Naive thymus-derived CD4-positive, alpha-beta T cell (primary cell): Measurements from ENCODE around the gene ZNF280C. TPM values are rescaled to one million over a fixed set of nuclear protein-coding genes. Genes with fewer than 3 reads are reported as not detected.
A peak's percentile ranks its signal among the peaks of the same experiment; 100 is the strongest.
"Not testable (repeated sequence)": the region's sequence is repeated elsewhere in the genome, so short reads cannot be mapped to it uniquely, and the experiment has no call there.

Experiments used
- ATAC-seq: fragments of 150-1000 bp; cut with Tn5 transposase; 2 replicates; pipeline ENCODE4 v1.10.0; 2021; ENCODE audit warnings: mild to moderate bottlenecking, moderate library complexity
- CTCF ChIA-PET: fragments of 350-600 bp; sonication (Branson Sonifier 250); formaldehyde crosslinking; loops from one replicate; lab custom pipeline; 2021; ENCODE audit warnings: antibody characterized with exemption; lab: Charles Lee
- POLR2A ChIA-PET: fragments of 350-600 bp; sonication (Branson Sonifier 250); formaldehyde crosslinking; loops from one replicate; lab custom pipeline; 2021; ENCODE audit warnings: antibody characterized with exemption, inconsistent platforms; lab: Charles Lee
- DNase-seq, 9 donors: peaks; one replicate each; pipeline versions ENCODE4 v3.0.0 to v3.0.0-alpha.2; 2020 to 2022; ENCODE audit warnings: mixed read lengths in 1 of 9
- H3K27ac ChIP-seq: one replicate; pipeline ENCODE4 v1.7.0; 2013; ENCODE audit warnings: mild to moderate bottlenecking, low read depth, low read length, moderate library complexity
- H3K27me3 ChIP-seq, 2 donors: one replicate each; pipeline ENCODE4 v1.7.0; 2013; ENCODE audit warnings: low read length in 2 of 2, mild to moderate bottlenecking in 2 of 2, moderate library complexity in 2 of 2; ENCODE audit not compliant: control insufficient read depth in 2 of 2, insufficient read depth in 2 of 2
- H3K36me3 ChIP-seq, 3 experiments: 1 replicate in 2 of 3; 2 replicates in 1 of 3; pipeline ENCODE4 v1.7.0; 2013; ENCODE audit warnings: low read length in 3 of 3, mild to moderate bottlenecking in 3 of 3, moderate library complexity in 1 of 3; ENCODE audit not compliant: insufficient read depth in 3 of 3, control insufficient read depth in 2 of 3
- H3K4me1 ChIP-seq, 2 donors: one replicate each; pipeline ENCODE4 v1.7.0; 2013; ENCODE audit warnings: low read length in 2 of 2, mild to moderate bottlenecking in 2 of 2, moderate library complexity in 1 of 2; ENCODE audit not compliant: control insufficient read depth in 2 of 2, insufficient read depth in 2 of 2
- H3K4me3 ChIP-seq: 2 replicates; pipeline ENCODE4 v1.7.0; 2013; ENCODE audit warnings: mild to moderate bottlenecking, low read length
- H3K9me3 ChIP-seq, 3 experiments: 1 replicate in 2 of 3; 2 replicates in 1 of 3; pipeline ENCODE4 v1.7.0; 2013; ENCODE audit warnings: low read length in 3 of 3; ENCODE audit not compliant: control insufficient read depth in 2 of 3
- H3K27ac Mint-ChIP-seq, 9 donors: one replicate each; pipeline ENCODE4 v1.8.0; 2020 to 2022; ENCODE audit warnings: mixed read lengths in 9 of 9, mild to moderate bottlenecking in 8 of 9, moderate library complexity in 5 of 9, inconsistent platforms in 2 of 9
- H3K27me3 Mint-ChIP-seq, 5 donors: one replicate each; pipeline ENCODE4 v1.8.0; 2021 to 2022; ENCODE audit warnings: mixed read lengths in 5 of 5, mild to moderate bottlenecking in 1 of 5
- H3K36me3 Mint-ChIP-seq, 5 donors: one replicate each; pipeline ENCODE4 v1.8.0; 2020 to 2022; ENCODE audit warnings: mixed read lengths in 5 of 5, mild to moderate bottlenecking in 3 of 5, inconsistent platforms in 1 of 5
- H3K4me1 Mint-ChIP-seq, 7 donors: one replicate each; pipeline ENCODE4 v1.8.0; 2020 to 2022; ENCODE audit warnings: mixed read lengths in 7 of 7, mild to moderate bottlenecking in 3 of 7, inconsistent platforms in 1 of 7
- H3K4me3 Mint-ChIP-seq, 10 donors: one replicate each; pipeline ENCODE4 v1.8.0; 2020 to 2022; ENCODE audit warnings: mild to moderate bottlenecking in 10 of 10, mixed read lengths in 10 of 10, moderate library complexity in 6 of 10, inconsistent platforms in 2 of 10
- H3K9me3 Mint-ChIP-seq, 11 donors: one replicate each; pipeline ENCODE4 v1.8.0; 2020 to 2022; ENCODE audit warnings: mixed read lengths in 11 of 11, mild to moderate bottlenecking in 4 of 11, inconsistent platforms in 1 of 11, moderate library complexity in 1 of 11
- intact Hi-C, 2 donors: fragments of 100-400 bp; cut with micrococcal nuclease; formaldehyde crosslinking; loops; one replicate each; pipeline ENCODE4 v1.15.1; 2023
- polyA plus RNA-seq, 2 donors: library from polyadenylated mRNA; unstranded; fragments of 300-500 nt; fragmentation: Illumina TruSeq; gene quantifications; one replicate each; pipeline ENCODE4 v1.2.3, GENCODE V29; 2021
- total RNA-seq, 6 experiments: library from RNA in 5 of 6; stranded (reverse) in 5 of 6; gene quantifications; 1 replicate in 5 of 6; 2 replicates in 1 of 6; pipeline ENCODE4 v1.2.3 and lab custom pipeline; 2021 to 2026

ZNF280C gene
- total and polyA plus RNA-seq, 7 experiments from 2014 or later: 2.4 to 5.6 (median 4.0) TPM

DNA sequence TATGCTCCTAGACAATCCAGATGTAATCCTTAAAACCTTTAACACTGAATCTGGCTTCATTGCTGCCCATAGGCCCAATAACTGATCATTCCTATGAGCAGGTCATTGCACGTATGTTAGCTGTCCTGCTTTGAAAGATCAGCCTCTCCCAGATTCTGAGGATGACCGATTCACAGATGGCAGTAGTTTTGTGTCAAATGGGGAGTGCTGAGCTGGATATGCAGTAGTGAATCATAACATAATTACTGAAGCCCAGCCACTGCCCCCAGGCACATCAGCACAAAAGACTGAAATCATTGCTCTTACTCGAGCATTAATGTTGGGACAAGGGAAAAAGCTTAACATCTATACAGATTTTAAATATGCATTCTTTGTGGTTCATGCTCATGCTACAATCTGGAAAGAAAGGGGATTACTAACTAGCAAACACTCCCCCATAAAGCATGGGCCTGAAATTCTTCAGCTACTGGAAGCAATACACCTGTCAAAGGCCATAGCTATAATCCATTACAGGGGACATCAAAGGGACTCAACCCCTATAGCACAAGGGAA is 16.4 kb upstream of the ZNF280C start:
- intact Hi-C loops: no loop called here
- Histone ChIP-seq H3K27ac (no peak overlapping the region), H3K4me3 (no peak overlapping the region), H3K27me3 (no peaks in the 10 kb centered on the region), H3K4me1 (no peaks in the 10 kb centered on the region), H3K36me3 (no peaks in the 10 kb centered on the region), H3K9me3 (no peaks in the 10 kb centered on the region)
- Mint-ChIP-seq H3K4me3 (no peak overlapping the region), H3K9me3 (peaks cover 0 to 3% (median 0%) of the 10 kb centered on the region in 11 donors), H3K36me3 (no peaks in the 10 kb centered on the region), H3K4me1 (peaks cover 0 to 5% (median 0%) of the 10 kb centered on the region in 7 donors), H3K27ac (no peak overlapping the region), H3K27me3 (peaks cover 0 to 3% (median 0%) of the 10 kb centered on the region in 5 donors)
- POLR2A ChIA-PET: no interaction called here
- DNase-seq (no peak), ATAC-seq (no peak)
- CTCF ChIA-PET: no interaction called here

DNA sequence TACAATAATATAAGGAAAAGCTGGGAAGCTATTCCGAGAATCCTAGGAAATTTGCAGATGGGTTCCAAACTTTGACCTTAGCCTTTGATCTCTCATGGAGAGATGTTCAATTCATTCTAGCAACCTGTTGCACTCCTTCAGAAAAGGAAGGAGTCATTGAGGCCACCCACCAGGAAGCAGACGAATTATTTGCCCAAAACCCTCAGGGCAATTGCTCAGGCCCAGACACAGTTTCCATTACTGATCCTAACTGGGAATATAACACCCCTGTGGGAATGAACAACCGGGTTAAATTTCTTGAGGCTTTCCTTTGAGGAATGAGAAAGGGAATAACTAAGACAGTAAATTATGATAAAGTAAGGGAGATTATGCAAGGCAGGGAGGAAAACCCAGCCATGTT is 13.5 kb upstream of the ZNF280C start:
- Mint-ChIP-seq H3K4me3 (no peak overlapping the region), H3K9me3 (no peaks in the 10 kb centered on the region), H3K27me3 (peaks cover 0 to 8% (median 0%) of the 10 kb centered on the region in 5 donors), H3K27ac (no peak overlapping the region), H3K36me3 (no peaks in the 10 kb centered on the region), H3K4me1 (peaks cover 0 to 1% (median 0%) of the 10 kb centered on the region in 7 donors)
- Histone ChIP-seq H3K9me3 (no peaks in the 10 kb centered on the region), H3K4me3 (no peak overlapping the region), H3K36me3 (no peaks in the 10 kb centered on the region), H3K27ac (no peak overlapping the region), H3K4me1 (no peaks in the 10 kb centered on the region), H3K27me3 (no peaks in the 10 kb centered on the region)
- ChIA-PET POLR2A (no interaction called here), CTCF (no interaction called here)
- DNase-seq (no peak), ATAC-seq (no peak)
- intact Hi-C loops: no loop called here

DNA sequence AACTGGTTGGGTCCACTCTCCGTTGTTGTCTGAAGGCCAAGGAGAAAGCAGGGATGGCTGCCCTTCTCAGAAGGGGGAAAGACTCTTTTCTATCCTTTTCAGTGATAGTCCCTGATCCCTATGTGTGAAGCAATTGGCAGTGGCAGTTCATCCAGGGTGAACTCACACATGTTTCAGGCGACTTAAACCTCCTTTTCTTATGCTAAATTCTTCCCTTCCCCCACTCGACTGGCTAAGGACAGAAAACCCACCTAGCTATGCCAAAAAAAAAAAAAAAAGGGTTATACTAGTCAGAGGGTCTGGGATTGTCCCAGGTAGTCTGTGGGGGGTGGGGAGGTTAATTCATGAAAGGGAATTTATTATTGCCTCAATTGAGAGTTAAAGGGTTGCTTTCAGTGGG is 12.2 kb upstream of the ZNF280C start:
- no peaks in the 10 kb centered on the region for H3K4me1 ChIP-seq
- no peaks in the 10 kb centered on the region for H3K36me3 ChIP-seq
- ATAC-seq: no peak
- H3K27ac Mint-ChIP-seq: no peak overlapping the region
- H3K27ac ChIP-seq: no peak overlapping the region
- H3K4me1 Mint-ChIP-seq: peaks cover 0 to 4% (median 0%) of the 10 kb centered on the region in 7 donors
- H3K4me3 Mint-ChIP-seq: no peak overlapping the region
- peaks cover 0 to 8% (median 0%) of the 10 kb centered on the region in 5 donors for H3K27me3 Mint-ChIP-seq
- intact Hi-C loops: no loop called here
- no peak for DNase-seq
- no peaks in the 10 kb centered on the region for H3K9me3 ChIP-seq
- ChIA-PET POLR2A (no interaction called here), CTCF (no interaction called here)
- H3K4me3 ChIP-seq: no peak overlapping the region
- H3K36me3 Mint-ChIP-seq: no peaks in the 10 kb centered on the region
- no peaks in the 10 kb centered on the region for H3K9me3 Mint-ChIP-seq
- H3K27me3 ChIP-seq: no peaks in the 10 kb centered on the region

DNA sequence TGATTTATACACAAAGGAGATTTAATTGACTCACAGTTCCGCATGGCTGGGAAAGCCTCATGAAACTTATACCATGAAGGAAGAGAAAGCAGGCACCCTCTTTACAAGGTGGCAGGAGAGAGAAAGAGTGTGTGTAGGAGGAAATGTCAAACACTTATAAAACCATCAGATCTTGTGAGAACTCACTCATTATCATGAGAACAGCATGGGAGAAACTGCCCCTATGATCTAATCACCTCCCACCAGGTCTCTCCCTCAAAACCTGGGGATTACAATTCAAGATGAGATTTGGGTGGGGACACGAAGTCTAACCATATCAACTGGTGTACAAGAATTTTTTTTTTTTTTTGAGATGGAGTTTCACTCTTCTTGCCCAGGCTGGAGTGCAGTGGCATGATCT is 3.6 kb upstream of the ZNF280C start:
- H3K27me3 ChIP-seq, DNase-seq, H3K27ac ChIP-seq, H3K4me1 ChIP-seq, H3K27me3 Mint-ChIP-seq, intact Hi-C loops, H3K4me3 ChIP-seq, H3K36me3 Mint-ChIP-seq, H3K9me3 ChIP-seq, H3K36me3 ChIP-seq, POLR2A ChIA-PET, CTCF ChIA-PET, H3K4me3 Mint-ChIP-seq, ATAC-seq: not testable (repeated sequence)
- Mint-ChIP-seq H3K9me3 (peaks cover 0 to 13% (median 0%) of the 10 kb centered on the region in 11 donors), H3K27ac (peak overlapping the region in 1 of 9 donors; percentile 73), H3K4me1 (peaks cover 0 to 12% (median 6%) of the 10 kb centered on the region in 7 donors)

DNA sequence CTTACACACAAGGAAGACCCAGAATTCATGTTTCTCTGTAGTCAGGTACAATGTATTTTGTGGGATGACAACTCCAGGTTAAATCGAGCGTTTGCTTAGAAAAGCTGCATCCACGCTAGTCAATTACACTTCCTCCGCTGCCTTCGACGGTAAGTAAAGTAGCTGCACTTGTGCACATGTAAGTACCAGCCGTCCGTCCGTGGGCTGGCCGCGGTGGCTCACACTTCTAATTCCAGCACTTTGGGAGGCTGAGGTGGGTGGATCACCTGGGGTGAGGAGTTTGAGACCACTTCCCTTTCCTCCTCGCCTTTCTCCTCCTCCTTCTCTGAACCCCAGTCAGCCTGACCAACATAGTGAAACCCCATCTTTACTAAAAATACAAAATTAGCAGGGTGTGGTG is 692 bp upstream of the ZNF280C start:
- Mint-ChIP-seq H3K9me3 (peaks cover 0 to 13% (median 0%) of the 10 kb centered on the region in 11 donors), H3K4me3 (peak overlapping the region in 2 of 10 donors; percentile 12 to 89), H3K4me1 (peaks cover 0 to 26% (median 16%) of the 10 kb centered on the region in 7 donors), H3K27ac (peak overlapping the region in 1 of 9 donors; percentile 81)
- DNase-seq, H3K27me3 Mint-ChIP-seq, CTCF ChIA-PET, H3K4me1 ChIP-seq, H3K27ac ChIP-seq, H3K36me3 Mint-ChIP-seq, H3K36me3 ChIP-seq, ATAC-seq, H3K27me3 ChIP-seq, H3K4me3 ChIP-seq, H3K9me3 ChIP-seq: not testable (repeated sequence)
- intact Hi-C loops: loop anchor here (2.0 to 10.0 kb wide), 8 partner anchors 65 to 1948 kb away; partner anchors contain the start of gene RAP2C (in 1 of the 2)
- POLR2A ChIA-PET: interaction anchor here (0.6 kb wide), 1 partner anchor 35 kb away, joined by 3 read pairs; no protein-coding TSS in a partner anchor

DNA sequence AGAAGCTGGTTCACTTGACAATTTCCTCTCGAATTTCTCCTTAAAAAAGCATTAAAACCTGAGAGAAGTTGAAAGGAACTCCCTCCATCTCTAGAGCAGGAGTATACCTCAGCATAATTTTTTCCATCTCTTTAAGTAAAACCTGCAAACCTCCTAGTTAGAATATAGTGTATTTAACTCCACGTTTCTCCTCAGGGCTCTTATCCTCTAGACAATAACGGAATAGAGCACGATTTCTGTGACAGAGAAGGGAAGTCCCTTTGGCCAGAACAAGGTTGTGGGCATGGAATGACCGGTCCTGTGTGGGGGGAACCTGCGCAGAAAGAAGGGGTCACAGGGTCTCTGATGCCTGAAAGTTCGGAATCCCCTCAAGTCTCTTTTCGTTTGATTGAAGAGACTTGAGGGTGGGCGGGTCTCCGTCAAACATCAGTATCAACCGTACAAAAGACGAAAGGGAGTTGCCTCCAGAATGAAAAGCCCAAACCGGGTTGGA is 697 bp downstream of the ZNF280C start:
- H3K9me3 Mint-ChIP-seq: peaks cover 0 to 13% (median 0%) of the 10 kb centered on the region in 11 donors
- POLR2A ChIA-PET: no interaction called here
- ATAC-seq (no peak), DNase-seq (no peak)
- peak overlapping the region; percentile 82 for H3K4me3 ChIP-seq
- H3K4me3 Mint-ChIP-seq: peak overlapping the region; percentile 86 to 92 (median 89)
- peaks cover 0 to 26% (median 16%) of the 10 kb centered on the region in 7 donors for H3K4me1 Mint-ChIP-seq
- peaks cover 0 to 6% (median 0%) of the 10 kb centered on the region in 3 experiments for H3K36me3 ChIP-seq
- peak overlapping the region; percentile 77 for H3K27ac ChIP-seq
- no peaks in the 10 kb centered on the region for H3K27me3 ChIP-seq
- intact Hi-C loops: loop anchor here (1.0 to 10.0 kb wide), 13 partner anchors 63 to 1949 kb away; partner anchors contain the start of genes ENOX2 (in 2 of the 2), SLC25A14 (in 2 of the 2), BCORL1 (in 1 of the 2) and RAP2C (in 1 of the 2)
- peaks cover 0 to 7% (median 0%) of the 10 kb centered on the region in 5 donors for H3K27me3 Mint-ChIP-seq
- H3K4me1 ChIP-seq: peaks cover 0 to 6% of the 10 kb centered on the region in 2 donors
- peaks cover 0 to 1% (median 0%) of the 10 kb centered on the region in 5 donors for H3K36me3 Mint-ChIP-seq
- CTCF ChIA-PET: no interaction called here
- no peaks in the 10 kb centered on the region for H3K9me3 ChIP-seq
- H3K27ac Mint-ChIP-seq: peak overlapping the region; percentile 59 to 91 (median 82)
